HG03439 (cell line): ENCODE data around the gene ZNF883.

ENCODE experiments used
- ATAC-seq: cut with Tn5 transposase; IDR thresholded peaks from one replicate; pipeline ENCODE4 v1.9.1; 2021; ENCODE audit warnings: mild to moderate bottlenecking, moderate library complexity; ENCODE audit not compliant: unreplicated experiment

ZNF883 gene

GRCh38 chr9:112921549-112921948 is 90.4 kb downstream of the ZNF883 start:
- ATAC-seq: no peak

DNA sequence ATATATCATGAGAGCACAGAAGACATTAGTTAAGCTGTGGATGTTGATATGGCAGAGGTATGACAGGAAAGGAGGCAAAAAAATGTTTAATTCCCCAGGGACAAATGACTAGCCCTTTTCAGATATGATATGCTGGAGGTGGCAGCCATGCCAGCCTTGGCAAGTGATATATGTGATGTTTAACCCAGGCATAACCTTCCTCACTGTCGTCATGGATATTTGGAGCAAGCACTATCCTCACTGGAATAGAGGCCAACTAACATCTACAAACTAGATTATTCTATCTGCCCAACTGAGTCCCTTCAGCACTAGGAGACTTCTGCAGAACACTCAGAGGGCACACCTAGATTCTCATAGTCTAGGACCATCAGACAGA is 94.0 kb downstream of the ZNF883 start:
- ATAC-seq: no peak

GRCh38 chr9:112917047-112917986 is 94.7 kb downstream of the ZNF883 start:
- no peak for ATAC-seq

DNA sequence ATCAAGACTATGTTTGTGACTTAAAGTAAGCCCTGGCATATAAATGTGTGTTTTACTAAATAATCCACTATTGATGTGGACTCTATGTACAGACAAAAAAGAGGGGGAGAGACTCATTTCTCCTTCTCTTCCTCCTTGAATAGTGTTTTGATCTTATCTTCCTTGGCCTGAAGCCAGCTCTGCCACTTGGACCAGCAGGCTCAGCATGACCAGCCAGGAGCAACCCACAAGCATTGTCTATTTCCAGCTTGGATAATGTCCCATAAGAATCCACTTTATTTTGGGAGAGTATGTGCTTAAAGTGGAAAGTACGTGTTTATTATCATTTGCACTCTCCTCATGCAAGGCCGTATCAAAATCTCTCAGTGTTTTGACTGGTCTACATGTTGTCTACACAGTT is 97.5 kb downstream of the ZNF883 start:
- no peak for ATAC-seq

DNA sequence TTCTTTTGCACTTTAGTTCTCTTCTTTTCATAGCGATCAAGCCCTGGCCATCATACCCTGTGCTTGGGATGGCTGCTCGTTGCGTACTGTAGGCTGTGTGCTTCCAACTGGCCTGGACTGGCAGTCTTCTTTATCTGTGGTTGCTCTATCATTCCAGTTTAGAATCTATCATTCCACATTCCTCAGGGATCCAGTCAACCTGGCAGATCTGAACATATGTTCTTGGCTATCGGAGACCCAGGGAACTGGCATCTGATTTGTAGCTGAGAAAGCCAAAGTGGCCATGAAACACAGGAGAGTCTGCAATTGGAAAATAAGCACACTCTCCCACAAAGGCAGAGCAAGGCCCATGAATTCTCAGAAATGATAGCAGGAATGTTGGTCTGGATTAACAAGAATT is 98.7 kb downstream of the ZNF883 start:
- ATAC-seq: no peak

DNA sequence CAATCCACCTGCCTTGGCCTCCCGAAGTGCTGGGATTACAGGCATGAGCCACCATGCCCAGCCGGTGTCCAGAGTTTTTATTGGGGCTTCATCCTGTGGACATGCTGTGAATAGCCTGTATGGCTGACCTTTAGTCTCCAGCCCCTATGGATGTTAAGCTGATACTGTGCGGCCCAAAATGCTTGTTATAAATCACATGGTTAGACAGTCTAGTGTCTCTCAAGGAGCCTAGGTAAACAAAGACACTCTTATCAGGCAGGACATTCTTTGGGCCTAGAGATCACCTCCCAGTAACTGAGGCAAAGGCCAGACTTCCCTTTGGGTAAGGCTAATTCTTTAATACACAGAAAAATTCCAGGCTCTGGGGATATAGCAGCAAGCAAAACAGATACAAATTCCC is 99.4 kb downstream of the ZNF883 start:
- no peak for ATAC-seq

DNA sequence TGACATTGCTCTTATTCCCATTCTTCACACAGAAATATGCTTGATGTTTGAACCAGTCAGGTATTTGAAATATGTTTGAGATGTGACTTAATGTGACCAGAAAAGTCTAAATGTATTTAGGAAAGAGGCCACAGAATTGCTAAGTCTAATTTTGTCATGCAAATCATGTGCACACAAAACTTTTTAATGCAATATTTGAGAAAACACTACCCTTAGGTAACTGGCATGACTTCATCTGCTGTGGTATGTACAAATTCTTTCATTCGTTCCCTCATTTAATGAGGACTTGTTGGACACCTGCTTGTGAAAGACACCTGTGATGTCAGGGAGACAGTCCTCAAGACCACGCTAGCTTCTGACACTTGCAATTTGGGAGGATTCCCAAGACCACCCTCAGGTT is 100.3 kb downstream of the ZNF883 start:
- ATAC-seq: no peak
